Fibroblast of skin of left quadriceps (primary cell): Measurements from ENCODE around the gene CCDC120.

Experiments
- DNase-seq, 2 experiments: peaks; one replicate each; pipeline ENCODE4 v3.0.0-alpha.2; 2013; ENCODE audit warnings: low read depth in 2 of 2

CCDC120 gene

GRCh38 chrX:49063715-49064114 is 4.9 kb downstream of the CCDC120 start:
- no peak for DNase-seq

- no peak for DNase-seq
Measured at GRCh38 chrX:49064303-49064702, 5.5 kb downstream of the CCDC120 start.

- no peak for DNase-seq
Measured at GRCh38 chrX:49064735-49065134, 5.9 kb downstream of the CCDC120 start.

- no peak for DNase-seq
Measured at GRCh38 chrX:49066278-49066677, 7.5 kb downstream of the CCDC120 start.

GRCh38 chrX:49066690-49067089 is 7.9 kb downstream of the CCDC120 start:
- no peak for DNase-seq

- no peak for DNase-seq
Measured at GRCh38 chrX:49067285-49068120, 8.7 kb downstream of the CCDC120 start.

GRCh38 chrX:49069038-49069437 is 10.2 kb downstream of the CCDC120 start:
- DNase-seq: no peak

- DNase-seq: no peak
Measured at GRCh38 chrX:49070988-49071387, 12.2 kb downstream of the CCDC120 start.

GRCh38 chrX:49071877-49072711 is 13.3 kb downstream of the CCDC120 start:
- DNase-seq: no peak

GRCh38 chrX:49072712-49073095 is 13.9 kb downstream of the CCDC120 start:
- DNase-seq: no peak

- DNase-seq: peak; percentile 79 to 80
Measured at GRCh38 chrX:49073601-49074575, 15.1 kb downstream of the CCDC120 start, which contains the start of gene PRAF2. Gene PRAF2 (minus strand): TSS chrX:49074002. CDS start chrX:49073987, 15 bp downstream.

- no peak for DNase-seq
Measured at GRCh38 chrX:49075347-49075746, 16.5 kb downstream of the CCDC120 start.

GRCh38 chrX:49077941-49078340 is 19.1 kb downstream of the CCDC120 start:
- no peak for DNase-seq

GRCh38 chrX:49079489-49080428 is 21.0 kb downstream of the CCDC120 start, which contains the start of gene WDR45:
Gene WDR45 (minus strand): TSS chrX:49079887. CDS start chrX:49078095, 1,792 bp downstream.
- DNase-seq: peak in 1 of 2 experiments; percentile 40

- no peak for DNase-seq
Measured at GRCh38 chrX:49082271-49082871, 23.6 kb downstream of the CCDC120 start.

- no peak for DNase-seq
Measured at GRCh38 chrX:49089553-49089952, 30.8 kb downstream of the CCDC120 start.

GRCh38 chrX:49096419-49096818 is 37.6 kb downstream of the CCDC120 start:
- no peak for DNase-seq

GRCh38 chrX:49100704-49101628 is 42.2 kb downstream of the CCDC120 start:
- peak; percentile 67 to 73 for DNase-seq

- no peak for DNase-seq
Measured at GRCh38 chrX:49101629-49101984, 42.8 kb downstream of the CCDC120 start.
